Measurements from ENCODE around the gene SDK2. TPM values are rescaled to one million over a fixed set of nuclear protein-coding genes. Genes with fewer than 3 reads are reported as not detected.

The SDK2 gene
- polyA plus RNA-seq, 2 donors = 0.29 to 0.55 TPM

DNA sequence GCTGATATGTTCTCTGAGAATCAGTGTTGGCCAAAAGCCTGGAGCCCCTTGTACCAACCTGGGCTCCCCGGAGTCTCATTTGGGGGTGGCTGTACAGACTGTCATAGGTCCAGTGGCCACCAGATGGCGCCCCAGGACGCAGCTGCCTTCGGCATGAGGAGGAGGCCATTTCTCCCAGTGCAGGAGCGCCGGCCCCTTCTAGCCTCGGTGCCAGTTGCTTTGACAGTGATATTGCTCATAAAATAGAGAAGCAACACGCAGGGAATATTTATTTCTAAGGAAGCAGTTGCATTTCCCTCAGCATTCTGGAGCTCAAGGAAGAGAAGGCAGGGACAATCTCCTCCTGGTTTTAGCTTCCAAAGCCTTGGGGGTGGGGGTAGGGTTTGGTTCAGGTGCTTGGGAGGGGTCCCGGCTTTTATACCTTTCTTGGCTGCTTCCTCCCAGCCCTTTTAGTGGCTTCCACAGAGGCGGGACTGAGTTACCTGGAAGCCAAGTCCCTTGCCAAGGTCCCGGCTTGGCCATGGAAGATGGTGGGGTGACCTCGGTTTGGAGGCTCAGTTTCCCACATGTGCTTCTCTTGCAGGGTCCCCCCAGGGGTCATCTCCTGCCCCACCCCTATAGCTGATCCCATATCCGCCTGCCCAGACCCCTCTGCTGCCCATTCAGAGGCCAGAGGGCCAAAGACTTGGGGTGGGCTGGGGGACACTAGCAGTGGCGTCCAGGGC lies 214.6 kb downstream of the SDK2 start:
- 27 to 28% methylated on average over 14 of the region's 14 CpGs for WGBS, 2 donors
- no peak overlapping the region for H3K4me3 ChIP-seq (ENCODE audit: low read depth in 1 of 2, low read length in 2 of 2)
- no peak overlapping the region for H3K27ac ChIP-seq (ENCODE audit: low read depth in 2 of 2, low read length in 1 of 2)

DNA sequence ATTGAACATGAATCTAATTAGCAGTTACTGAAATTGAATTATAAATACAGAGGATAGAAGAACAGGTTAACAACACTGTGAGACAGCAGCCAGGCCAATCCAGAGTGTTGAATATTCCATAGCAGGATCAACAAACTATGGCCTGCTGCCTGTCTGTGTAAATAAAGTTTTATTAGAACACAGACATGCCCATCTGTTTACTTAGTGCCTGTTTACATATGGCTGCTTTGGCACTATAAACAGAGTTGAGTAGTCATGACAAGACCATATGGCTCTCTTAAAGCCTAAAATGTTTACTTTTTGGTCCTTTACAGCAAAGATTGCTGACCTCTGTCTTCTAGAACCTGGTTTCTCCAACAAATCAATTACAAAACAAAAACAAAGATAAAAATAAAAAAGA lies 217.0 kb downstream of the SDK2 start:
- Histone ChIP-seq H3K27ac (ENCODE audit: low read depth in 2 of 2, low read length in 1 of 2) (no peak overlapping the region), H3K27me3 (ENCODE audit: control insufficient read depth in 1 of 2, insufficient read depth in 2 of 2, low read length in 2 of 2) (no peaks in the 10 kb centered on the region), H3K36me3 (ENCODE audit: control insufficient read depth in 2 of 2, insufficient read depth in 2 of 2, low read length in 1 of 2) (no peaks in the 10 kb centered on the region), H3K4me1 (ENCODE audit: control insufficient read depth in 2 of 2, insufficient read depth in 2 of 2, low read length in 1 of 2) (no peaks in the 10 kb centered on the region), H3K4me3 (ENCODE audit: low read depth in 1 of 2, low read length in 2 of 2) (no peak overlapping the region), H3K9me3 (ENCODE audit: control insufficient read depth in 2 of 2, insufficient read depth in 1 of 2, low read depth in 1 of 2, low read length in 1 of 2) (no peaks in the 10 kb centered on the region)

More for the DNA sequence above, 214.6 kb downstream of the SDK2 start:
- Histone ChIP-seq H3K9me3 (ENCODE audit: control insufficient read depth in 2 of 2, insufficient read depth in 1 of 2, low read depth in 1 of 2, low read length in 1 of 2) (no peaks in the 10 kb centered on the region), H3K27me3 (ENCODE audit: control insufficient read depth in 1 of 2, insufficient read depth in 2 of 2, low read length in 2 of 2) (no peaks in the 10 kb centered on the region), H3K36me3 (ENCODE audit: control insufficient read depth in 2 of 2, insufficient read depth in 2 of 2, low read length in 1 of 2) (no peaks in the 10 kb centered on the region), H3K4me1 (ENCODE audit: control insufficient read depth in 2 of 2, insufficient read depth in 2 of 2, low read length in 1 of 2) (no peaks in the 10 kb centered on the region)

DNA sequence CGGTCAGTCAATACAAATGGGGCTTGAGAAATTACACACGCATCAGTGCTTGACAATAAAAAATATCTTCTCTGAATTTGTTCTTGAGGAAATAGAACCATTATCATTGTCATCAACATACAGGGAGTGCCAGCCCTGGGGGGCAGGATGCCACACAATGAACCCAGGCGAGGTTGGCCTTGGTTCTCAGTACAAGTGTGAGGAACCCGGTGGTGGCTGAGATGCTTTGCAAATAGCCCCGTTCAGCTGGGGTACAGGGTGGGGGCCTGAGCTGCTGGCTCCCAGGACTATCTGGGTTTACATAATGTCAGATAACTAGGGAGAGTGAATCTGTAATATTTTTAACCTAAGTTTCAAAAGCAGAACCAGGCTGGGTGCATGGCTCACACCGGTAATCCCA lies 219.7 kb downstream of the SDK2 start:
- H3K36me3 ChIP-seq (ENCODE audit: control insufficient read depth in 2 of 2, insufficient read depth in 2 of 2, low read length in 1 of 2) = no peaks in the 10 kb centered on the region
- no peaks in the 10 kb centered on the region for H3K9me3 ChIP-seq (ENCODE audit: control insufficient read depth in 2 of 2, insufficient read depth in 1 of 2, low read depth in 1 of 2, low read length in 1 of 2)
- H3K4me3 ChIP-seq (ENCODE audit: low read depth in 1 of 2, low read length in 2 of 2) = no peak overlapping the region
- H3K4me1 ChIP-seq (ENCODE audit: control insufficient read depth in 2 of 2, insufficient read depth in 2 of 2, low read length in 1 of 2) = no peaks in the 10 kb centered on the region
- H3K27ac ChIP-seq (ENCODE audit: low read depth in 2 of 2, low read length in 1 of 2) = no peak overlapping the region
- WGBS, 2 donors = 66 to 71% methylated on average over 6 of the region's 6 CpGs
- H3K27me3 ChIP-seq (ENCODE audit: control insufficient read depth in 1 of 2, insufficient read depth in 2 of 2, low read length in 2 of 2) = no peaks in the 10 kb centered on the region

DNA sequence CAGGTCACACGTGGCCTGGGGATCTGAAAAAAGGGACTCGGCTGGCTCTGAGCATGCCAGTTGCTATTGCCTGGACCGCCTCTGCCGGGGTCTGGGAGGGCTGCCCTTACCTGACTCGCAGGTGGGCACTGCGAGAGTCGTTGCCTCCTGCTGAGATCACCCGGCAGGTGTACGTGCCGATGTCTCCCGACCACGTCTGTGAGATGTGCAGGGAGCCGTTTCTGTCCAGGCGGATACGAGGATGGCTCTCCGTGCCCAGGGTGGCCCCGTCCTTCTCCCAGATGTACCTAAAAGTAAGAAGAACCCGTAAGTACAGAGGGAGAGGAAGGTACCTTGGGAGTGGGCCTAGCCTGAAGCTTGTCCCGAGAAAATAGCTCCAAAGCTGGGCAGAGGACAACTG lies 220.4 kb downstream of the SDK2 start:
- no peaks in the 10 kb centered on the region for H3K36me3 ChIP-seq (ENCODE audit: control insufficient read depth in 2 of 2, insufficient read depth in 2 of 2, low read length in 1 of 2)
- WGBS, 2 donors = 92 to 94% methylated on average over 19 of the region's 19 CpGs
- H3K4me1 ChIP-seq (ENCODE audit: control insufficient read depth in 2 of 2, insufficient read depth in 2 of 2, low read length in 1 of 2) = no peaks in the 10 kb centered on the region
- H3K4me3 ChIP-seq (ENCODE audit: low read depth in 1 of 2, low read length in 2 of 2) = no peak overlapping the region
- H3K27ac ChIP-seq (ENCODE audit: low read depth in 2 of 2, low read length in 1 of 2) = no peak overlapping the region
- H3K9me3 ChIP-seq (ENCODE audit: control insufficient read depth in 2 of 2, insufficient read depth in 1 of 2, low read depth in 1 of 2, low read length in 1 of 2) = no peaks in the 10 kb centered on the region
- no peaks in the 10 kb centered on the region for H3K27me3 ChIP-seq (ENCODE audit: control insufficient read depth in 1 of 2, insufficient read depth in 2 of 2, low read length in 2 of 2)

DNA sequence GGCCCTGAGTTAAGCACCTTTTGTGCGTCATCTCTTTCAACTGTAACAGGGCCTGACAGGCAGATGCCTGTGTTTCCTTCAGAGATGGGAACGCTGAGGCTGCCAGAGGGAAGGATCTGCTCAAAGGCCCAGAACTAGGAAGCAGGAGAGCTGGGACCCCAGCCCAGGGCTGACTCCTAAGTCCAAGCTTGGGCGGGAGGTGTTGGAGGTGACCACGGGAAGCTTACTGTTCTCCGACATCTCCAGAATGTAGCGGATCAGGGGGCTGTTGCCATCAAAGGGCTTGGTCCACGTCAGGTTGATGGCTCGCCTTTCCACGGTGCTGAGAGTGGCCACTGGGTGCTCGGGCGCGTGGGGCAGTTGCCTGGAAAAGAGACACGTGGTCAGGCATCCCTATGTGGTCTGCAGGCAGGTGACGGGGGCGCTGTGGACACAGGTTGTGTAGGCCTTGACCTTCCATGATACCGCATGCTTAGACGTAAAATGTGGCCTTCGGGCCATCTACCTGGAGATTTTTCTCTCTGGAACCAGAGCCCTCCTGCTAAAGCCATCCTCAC lies 221.0 kb downstream of the SDK2 start:
- Histone ChIP-seq H3K9me3 (ENCODE audit: control insufficient read depth in 2 of 2, insufficient read depth in 1 of 2, low read depth in 1 of 2, low read length in 1 of 2) (no peaks in the 10 kb centered on the region), H3K27ac (ENCODE audit: low read depth in 2 of 2, low read length in 1 of 2) (no peak overlapping the region), H3K4me1 (ENCODE audit: control insufficient read depth in 2 of 2, insufficient read depth in 2 of 2, low read length in 1 of 2) (no peaks in the 10 kb centered on the region), H3K27me3 (ENCODE audit: control insufficient read depth in 1 of 2, insufficient read depth in 2 of 2, low read length in 2 of 2) (no peaks in the 10 kb centered on the region), H3K36me3 (ENCODE audit: control insufficient read depth in 2 of 2, insufficient read depth in 2 of 2, low read length in 1 of 2) (no peaks in the 10 kb centered on the region), H3K4me3 (ENCODE audit: low read depth in 1 of 2, low read length in 2 of 2) (no peak overlapping the region)
- 88 to 92% methylated on average over 18 of the region's 18 CpGs for WGBS, 2 donors

DNA sequence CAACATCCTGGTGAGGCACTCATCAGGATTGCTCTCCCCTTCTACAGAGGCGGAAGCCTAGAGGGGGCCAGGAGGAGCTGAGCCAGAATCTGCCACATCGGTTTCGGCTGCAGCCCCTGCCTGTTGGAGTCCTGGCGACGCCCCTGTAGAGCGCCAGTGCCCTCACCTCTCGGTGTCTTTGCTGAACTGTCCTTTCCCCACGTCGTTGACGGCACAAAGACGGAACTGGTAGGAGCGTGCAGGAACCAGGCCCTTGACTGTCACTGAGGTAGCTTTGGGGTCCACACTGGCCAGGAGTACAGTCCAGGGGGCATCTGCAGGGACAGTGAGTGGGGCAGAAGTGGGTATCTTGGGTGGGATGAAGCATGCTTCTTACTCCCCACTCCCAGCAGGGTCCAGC lies 222.1 kb downstream of the SDK2 start:
- H3K27me3 ChIP-seq (ENCODE audit: control insufficient read depth in 1 of 2, insufficient read depth in 2 of 2, low read length in 2 of 2) = no peaks in the 10 kb centered on the region
- no peaks in the 10 kb centered on the region for H3K4me1 ChIP-seq (ENCODE audit: control insufficient read depth in 2 of 2, insufficient read depth in 2 of 2, low read length in 1 of 2)
- H3K36me3 ChIP-seq (ENCODE audit: control insufficient read depth in 2 of 2, insufficient read depth in 2 of 2, low read length in 1 of 2) = no peaks in the 10 kb centered on the region
- WGBS, 2 donors = 95 to 96% methylated on average over 12 of the region's 12 CpGs
- no peak overlapping the region for H3K4me3 ChIP-seq (ENCODE audit: low read depth in 1 of 2, low read length in 2 of 2)
- H3K9me3 ChIP-seq (ENCODE audit: control insufficient read depth in 2 of 2, insufficient read depth in 1 of 2, low read depth in 1 of 2, low read length in 1 of 2) = no peaks in the 10 kb centered on the region
- no peak overlapping the region for H3K27ac ChIP-seq (ENCODE audit: low read depth in 2 of 2, low read length in 1 of 2)

DNA sequence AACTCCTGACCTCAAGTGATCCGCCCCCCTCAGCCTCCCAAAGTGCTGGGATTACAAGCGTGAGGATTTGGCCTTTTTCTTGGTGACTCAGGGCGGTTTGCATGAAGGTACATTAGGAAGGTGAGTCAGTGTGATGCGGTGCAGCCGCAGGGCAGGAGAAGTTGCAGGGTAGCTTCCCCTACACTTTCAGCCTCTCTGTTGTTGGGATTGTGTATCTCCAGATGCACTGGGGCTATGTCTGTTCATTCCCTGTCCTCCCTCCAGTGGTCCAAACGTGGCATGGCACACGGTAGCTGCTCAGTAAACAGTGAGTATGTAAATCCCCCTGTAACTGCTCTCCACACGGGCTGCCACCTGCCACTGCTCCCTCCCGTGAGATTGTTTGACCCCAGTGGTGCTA lies 223.3 kb downstream of the SDK2 start:
- Histone ChIP-seq H3K4me1 (ENCODE audit: control insufficient read depth in 2 of 2, insufficient read depth in 2 of 2, low read length in 1 of 2) (no peaks in the 10 kb centered on the region), H3K9me3 (ENCODE audit: control insufficient read depth in 2 of 2, insufficient read depth in 1 of 2, low read depth in 1 of 2, low read length in 1 of 2) (no peaks in the 10 kb centered on the region), H3K36me3 (ENCODE audit: control insufficient read depth in 2 of 2, insufficient read depth in 2 of 2, low read length in 1 of 2) (no peaks in the 10 kb centered on the region), H3K4me3 (ENCODE audit: low read depth in 1 of 2, low read length in 2 of 2) (no peak overlapping the region), H3K27ac (ENCODE audit: low read depth in 2 of 2, low read length in 1 of 2) (no peak overlapping the region), H3K27me3 (ENCODE audit: control insufficient read depth in 1 of 2, insufficient read depth in 2 of 2, low read length in 2 of 2) (no peaks in the 10 kb centered on the region)
- WGBS, 2 donors = 74 to 77% methylated on average over 9 of the region's 9 CpGs

DNA sequence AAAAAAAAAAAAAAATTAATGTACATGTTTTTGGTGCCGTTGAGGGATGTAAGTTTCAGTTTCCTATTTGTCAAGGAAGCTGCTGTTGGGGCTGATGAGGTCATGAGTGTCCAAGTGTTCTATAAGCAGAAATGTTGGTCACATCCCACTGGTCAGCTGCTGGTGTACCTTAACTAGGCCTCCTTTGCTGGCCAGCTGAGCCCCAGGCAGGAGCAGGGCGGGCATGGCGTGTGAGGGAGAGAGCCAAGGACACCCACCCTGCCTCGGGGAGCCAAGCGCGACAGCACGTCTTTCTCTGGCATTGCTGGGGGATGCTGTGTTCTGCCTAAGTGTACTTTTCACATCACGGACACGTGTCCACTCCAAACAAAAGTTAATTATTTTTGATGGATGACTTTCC lies 224.4 kb downstream of the SDK2 start:
- H3K36me3 ChIP-seq (ENCODE audit: control insufficient read depth in 2 of 2, insufficient read depth in 2 of 2, low read length in 1 of 2) = no peaks in the 10 kb centered on the region
- no peaks in the 10 kb centered on the region for H3K27me3 ChIP-seq (ENCODE audit: control insufficient read depth in 1 of 2, insufficient read depth in 2 of 2, low read length in 2 of 2)
- no peak overlapping the region for H3K27ac ChIP-seq (ENCODE audit: low read depth in 2 of 2, low read length in 1 of 2)

DNA sequence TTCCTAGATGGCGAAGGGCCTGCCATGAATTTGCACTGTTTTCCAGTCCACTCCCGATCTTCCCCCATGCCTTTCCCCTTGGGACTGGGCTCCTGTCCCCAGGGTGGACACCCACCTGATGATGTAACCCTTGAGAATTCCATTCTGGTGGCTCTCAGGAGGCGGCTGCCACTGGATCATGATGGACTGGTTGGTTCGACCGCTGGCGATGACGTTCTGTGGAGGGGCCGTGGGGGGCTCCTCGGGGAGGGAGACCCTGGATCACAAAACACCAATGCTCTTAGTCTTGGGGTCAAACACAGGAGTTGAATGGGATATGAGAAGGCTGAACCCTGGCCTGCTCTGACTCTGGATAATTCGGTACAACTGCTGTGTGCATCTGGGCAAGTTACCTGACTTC lies 225.2 kb downstream of the SDK2 start:
- 85 to 89% methylated on average over 10 of the region's 10 CpGs for WGBS, 2 donors
- Histone ChIP-seq H3K9me3 (ENCODE audit: control insufficient read depth in 2 of 2, insufficient read depth in 1 of 2, low read depth in 1 of 2, low read length in 1 of 2) (no peaks in the 10 kb centered on the region), H3K4me3 (ENCODE audit: low read depth in 1 of 2, low read length in 2 of 2) (no peak overlapping the region), H3K27me3 (ENCODE audit: control insufficient read depth in 1 of 2, insufficient read depth in 2 of 2, low read length in 2 of 2) (no peaks in the 10 kb centered on the region), H3K36me3 (ENCODE audit: control insufficient read depth in 2 of 2, insufficient read depth in 2 of 2, low read length in 1 of 2) (no peaks in the 10 kb centered on the region), H3K4me1 (ENCODE audit: control insufficient read depth in 2 of 2, insufficient read depth in 2 of 2, low read length in 1 of 2) (no peaks in the 10 kb centered on the region), H3K27ac (ENCODE audit: low read depth in 2 of 2, low read length in 1 of 2) (no peak overlapping the region)

More for the DNA sequence above, 224.4 kb downstream of the SDK2 start:
- WGBS, 2 donors = 53 to 69% methylated on average over 9 of the region's 9 CpGs
- H3K4me3 ChIP-seq (ENCODE audit: low read depth in 1 of 2, low read length in 2 of 2) = no peak overlapping the region
- H3K9me3 ChIP-seq (ENCODE audit: control insufficient read depth in 2 of 2, insufficient read depth in 1 of 2, low read depth in 1 of 2, low read length in 1 of 2) = no peaks in the 10 kb centered on the region
- H3K4me1 ChIP-seq (ENCODE audit: control insufficient read depth in 2 of 2, insufficient read depth in 2 of 2, low read length in 1 of 2) = no peaks in the 10 kb centered on the region

DNA sequence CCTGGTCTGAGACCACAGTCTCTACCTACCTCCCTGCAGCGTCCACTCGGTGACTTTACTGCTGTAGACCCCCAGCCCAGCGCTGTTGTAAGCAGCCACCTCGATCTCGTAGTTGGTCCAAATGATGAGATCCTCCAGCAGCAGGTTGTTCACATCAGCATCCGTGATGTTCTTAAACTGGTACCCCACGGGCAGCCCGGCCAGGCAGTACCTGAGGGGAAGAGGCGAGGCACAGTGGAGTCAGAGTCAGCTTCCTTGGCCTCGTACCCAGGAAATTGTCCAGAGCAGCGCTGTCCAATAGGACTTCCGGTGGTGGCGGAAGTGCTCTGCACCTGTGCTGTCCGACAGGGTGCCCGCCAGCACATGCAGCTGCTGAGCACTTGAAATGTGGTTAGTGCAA lies 228.5 kb downstream of the SDK2 start:
- Histone ChIP-seq H3K9me3 (ENCODE audit: control insufficient read depth in 2 of 2, insufficient read depth in 1 of 2, low read depth in 1 of 2, low read length in 1 of 2) (no peaks in the 10 kb centered on the region), H3K4me1 (ENCODE audit: control insufficient read depth in 2 of 2, insufficient read depth in 2 of 2, low read length in 1 of 2) (peaks cover 0 to under 1% of the 10 kb centered on the region in 2 donors), H3K27ac (ENCODE audit: low read depth in 2 of 2, low read length in 1 of 2) (no peak overlapping the region), H3K4me3 (ENCODE audit: low read depth in 1 of 2, low read length in 2 of 2) (no peak overlapping the region), H3K27me3 (ENCODE audit: control insufficient read depth in 1 of 2, insufficient read depth in 2 of 2, low read length in 2 of 2) (no peaks in the 10 kb centered on the region), H3K36me3 (ENCODE audit: control insufficient read depth in 2 of 2, insufficient read depth in 2 of 2, low read length in 1 of 2) (no peaks in the 10 kb centered on the region)
- WGBS, 2 donors = 94% methylated on average over 15 of the region's 15 CpGs
